IMR-90 (cell line): ENCODE results near the gene PPIL4. TPM values are rescaled to one million over a fixed set of nuclear protein-coding genes. Genes with fewer than 3 reads are reported as not detected.

Experiments used
- ATAC-seq: fragments of 200-7000 bp; cut with Tn5 transposase; 2 replicates; pipeline ENCODE4 v1.9.1; 2020; ENCODE audit warnings: low read depth, mild to moderate bottlenecking, moderate library complexity
- BruUV-seq: library from RNA; stranded (reverse); fragments of 400-500 nt; replicated peaks from 2 replicates; lab custom pipeline; 2021; lab: Mats Ljungman, UMichigan
- CTCF ChIA-PET: fragments of 300-600 bp; formaldehyde crosslinking; extraction: SDS; loops from one replicate; lab custom pipeline; 2021; ENCODE audit warnings: antibody characterized with exemption; lab: Yijun Ruan, JAX
- POLR2A ChIA-PET: fragments of 300-600 bp; sonication (Branson Sonifier 250); formaldehyde crosslinking; loops from one replicate; lab custom pipeline; 2022; ENCODE audit warnings: antibody characterized with exemption; ENCODE audit not compliant: unreplicated experiment; lab: Charles Lee
- DNase-seq: peaks from one replicate; pipeline ENCODE4 v3.0.0; 2013
- H2AFZ ChIP-seq: replicated peaks from 2 replicates; pipeline ENCODE3; 2013; ENCODE audit warnings: low read length, mild to moderate bottlenecking; ENCODE audit not compliant: poor library complexity
- H2AK5ac ChIP-seq: 2 replicates; pipeline ENCODE4 v1.6.1; 2013; ENCODE audit warnings: low read depth, low read length, inconsistent platforms
- H2AK9ac ChIP-seq: replicated peaks from 2 replicates; pipeline ENCODE3; 2013; ENCODE audit warnings: mild to moderate bottlenecking, low read depth, low read length, moderate library complexity; ENCODE audit not compliant: poor library complexity
- H2BK120ac ChIP-seq: 2 replicates; pipeline ENCODE4 v1.6.1; 2013; ENCODE audit warnings: low read depth, low read length, inconsistent platforms
- H2BK15ac ChIP-seq: 3 replicates; pipeline ENCODE4 v1.6.1; 2013; ENCODE audit warnings: low read depth, low read length, inconsistent platforms
- H2BK20ac ChIP-seq: 2 replicates; pipeline ENCODE4 v1.6.1; 2013; ENCODE audit warnings: low read depth, mild to moderate bottlenecking, inconsistent platforms, low read length, moderate library complexity
- H2BK5ac ChIP-seq: 2 replicates; pipeline ENCODE4 v1.6.1; 2013; ENCODE audit warnings: mild to moderate bottlenecking, low read depth, low read length, inconsistent platforms; ENCODE audit not compliant: poor library complexity, severe bottlenecking
- H3K14ac ChIP-seq: replicated peaks from 2 replicates; pipeline ENCODE4 v1.6.1; 2013; ENCODE audit warnings: low read depth, low read length, inconsistent platforms
- H3K18ac ChIP-seq: 2 replicates; pipeline ENCODE4 v1.6.1; 2013; ENCODE audit warnings: low read depth, low read length, control low read depth
- H3K23ac ChIP-seq: 2 replicates; pipeline ENCODE4 v1.6.1; 2013; ENCODE audit warnings: low read depth, low read length, inconsistent platforms
- H3K27ac ChIP-seq: 2 replicates; pipeline ENCODE4 v1.5.1; 2013; ENCODE audit warnings: mild to moderate bottlenecking, control low read depth, low read length; ENCODE audit not compliant: insufficient read depth
- H3K27me3 ChIP-seq: 2 replicates; pipeline ENCODE4 v1.6.1; 2013; ENCODE audit warnings: low read length; ENCODE audit not compliant: control insufficient read depth, insufficient read depth
- H3K36me3 ChIP-seq: 2 replicates; pipeline ENCODE4 v1.6.1; 2013; ENCODE audit warnings: low read length, mixed read lengths; ENCODE audit not compliant: control insufficient read depth, insufficient read depth
- H3K4ac ChIP-seq: 2 replicates; pipeline ENCODE4 v1.6.1; 2013; ENCODE audit warnings: low read depth, low read length, inconsistent platforms
- H3K4me1 ChIP-seq: 2 replicates; pipeline ENCODE4 v1.6.1; 2013; ENCODE audit warnings: low read length, mixed read lengths; ENCODE audit not compliant: control insufficient read depth, insufficient read depth
- H3K4me2 ChIP-seq: 2 replicates; pipeline ENCODE4 v1.6.1; 2013; ENCODE audit warnings: low read depth, mild to moderate bottlenecking, control low read depth, low read length, moderate library complexity
- H3K4me3 ChIP-seq: 2 replicates; pipeline ENCODE4 v1.5.1; 2013; ENCODE audit warnings: low read depth, mild to moderate bottlenecking, control low read depth, low read length, moderate library complexity; ENCODE audit not compliant: insufficient read depth
- H3K56ac ChIP-seq: 2 replicates; pipeline ENCODE4 v1.6.1; 2013; ENCODE audit warnings: low read length, inconsistent platforms; ENCODE audit not compliant: insufficient read depth; ENCODE audit errors: extremely low read depth
- H3K79me1 ChIP-seq, 2 experiments: 2 replicates each; pipeline ENCODE4 v1.6.1; 2013; ENCODE audit warnings: low read length in 2 of 2, inconsistent platforms in 1 of 2, low read depth in 1 of 2
- H3K9ac ChIP-seq: 2 replicates; pipeline ENCODE4 v1.6.1; 2013; ENCODE audit warnings: low read depth, low read length, control low read depth
- H3K9me1 ChIP-seq: 2 replicates; pipeline ENCODE4 v1.6.1; 2013; ENCODE audit warnings: low read length, inconsistent platforms; ENCODE audit not compliant: insufficient read depth
- H3K9me3 ChIP-seq: 2 replicates; pipeline ENCODE4 v1.6.1; 2013; ENCODE audit warnings: low read length; ENCODE audit not compliant: control insufficient read depth, insufficient read depth
- H4K20me1 ChIP-seq: 2 replicates; pipeline ENCODE4 v1.6.1; 2013; ENCODE audit warnings: low read length, inconsistent platforms; ENCODE audit not compliant: insufficient read depth
- H4K5ac ChIP-seq: 2 replicates; pipeline ENCODE4 v1.6.1; 2013; ENCODE audit warnings: mild to moderate bottlenecking, low read depth, low read length, control low read depth
- H4K8ac ChIP-seq, 2 experiments: 2 replicates each; pipeline ENCODE4 v1.6.1; 2013; ENCODE audit warnings: low read depth in 2 of 2, low read length in 2 of 2, control low read depth in 1 of 2, inconsistent platforms in 1 of 2
- H4K91ac ChIP-seq: 2 replicates; pipeline ENCODE4 v1.6.1; 2013; ENCODE audit warnings: low read depth, low read length, inconsistent platforms; ENCODE audit not compliant: insufficient read depth
- BHLHE40 ChIP-seq: fragments of 150-350 bp; IDR thresholded peaks from 2 replicates; pipeline ENCODE4 v1.6.1; 2016; ENCODE audit warnings: mild to moderate bottlenecking, low read depth, low read length
- CHD1 ChIP-seq: IDR thresholded peaks from 2 replicates; pipeline ENCODE4 v1.6.1; 2012; ENCODE audit warnings: low read depth, low read length, improper control_type of control experiment
- CTCF ChIP-seq: conservative IDR thresholded peaks from 2 replicates; pipeline ENCODE4 v1.5.1; 2012; ENCODE audit warnings: mild to moderate bottlenecking, low read depth, low read length, improper control_type of control experiment
- ELK1 ChIP-seq: fragments of 150-350 bp; IDR thresholded peaks from 2 replicates; pipeline ENCODE4 v1.6.1; 2016; ENCODE audit warnings: low read depth, mild to moderate bottlenecking, low read length, moderate library complexity, borderline replicate concordance
- MAFK ChIP-seq: IDR thresholded peaks from 2 replicates; pipeline ENCODE4 v1.6.1; 2012; ENCODE audit warnings: low read depth, low read length, improper control_type of control experiment
- MXI1 ChIP-seq: IDR thresholded peaks from 2 replicates; pipeline ENCODE4 v1.6.1; 2012; ENCODE audit warnings: low read depth, mild to moderate bottlenecking, low read length, moderate library complexity, borderline replicate concordance
- POLR2A ChIP-seq: IDR thresholded peaks from 2 replicates; pipeline ENCODE4 v1.6.1; 2012; ENCODE audit warnings: mild to moderate bottlenecking, low read depth, low read length
- RFX5 ChIP-seq: IDR thresholded peaks from 2 replicates; pipeline ENCODE4 v1.8.0; 2012; ENCODE audit warnings: low read depth, mild to moderate bottlenecking, low read length, moderate library complexity
- WGBS, 2 experiments: methylation state at CpG; one replicate each; pipeline versions ENCODE4 v1.1.5 to v1.1.7; 2013; ENCODE audit warnings: missing lambda C conversion rate in 2 of 2; ENCODE audit not compliant: insufficient read length in 1 of 2; ENCODE audit errors: extremely low coverage in 2 of 2; 5-methylcytosine and 5-hydroxymethylcytosine counted together
- dilution Hi-C: fragments of 300-500 bp; cut with HindIII; formaldehyde crosslinking; loops from one replicate; pipeline ENCODE4 v1.14.3; 2018; ENCODE audit warnings: low sequenced_read_pairs; ENCODE audit not compliant: unreplicated experiment
- in situ Hi-C: fragments of 300-500 bp; cut with MboI; formaldehyde crosslinking; loops from 3 replicates; pipeline ENCODE4 v1.14.3; 2019; ENCODE audit warnings: low sequenced_read_pairs, inconsistent platforms, mixed read lengths
- intact Hi-C: fragments of 100-400 bp; cut with micrococcal nuclease; formaldehyde crosslinking; loops from 2 replicates; pipeline ENCODE4 v1.10.0; 2022
- polyA plus RNA-seq, 3 experiments: library from polyadenylated mRNA; depleted of rRNA; stranded (reverse); fragments of >200 nt; gene quantifications; 2 replicates each; pipeline ENCODE4 v1.2.3, GENCODE V29; 2012; ENCODE audit warnings: low replicate concordance in 1 of 3
- total RNA-seq: library from RNA; depleted of rRNA; stranded (reverse); fragments of >200 nt; gene quantifications from 2 replicates; pipeline ENCODE4 v1.2.3, GENCODE V29; 2012

PPIL4 gene
- total and polyA plus RNA-seq, 2 of the 4 experiments (the other 2 are of a cell fraction), result 10.6 to 13.3 TPM

- Histone ChIP-seq H3K79me1 (no peaks in the 10 kb centered on the region), H2AFZ (no peak overlapping the region), H4K8ac (no peak overlapping the region), H3K36me3 (no peaks in the 10 kb centered on the region), H3K9me3 (no peaks in the 10 kb centered on the region), H3K9ac (no peak overlapping the region), H4K5ac (no peak overlapping the region), H2BK5ac (no peak overlapping the region), H3K23ac (no peak overlapping the region), H2BK15ac (no peak overlapping the region), H4K20me1 (no peaks in the 10 kb centered on the region), H2AK9ac (peak overlapping the region; percentile 85), H3K18ac (no peak overlapping the region), H3K27me3 (peaks cover 27% of the 10 kb centered on the region), H3K4me1 (no peaks in the 10 kb centered on the region), H2BK20ac (no peak overlapping the region), H3K27ac (no peak overlapping the region), H3K4me3 (no peak overlapping the region), H2AK5ac (no peak overlapping the region), H3K4me2 (no peak overlapping the region), H4K91ac (no peak overlapping the region), H2BK120ac (no peak overlapping the region), H3K56ac (no peak overlapping the region), H3K14ac (no peak overlapping the region), H3K9me1 (no peaks in the 10 kb centered on the region), H3K4ac (no peak overlapping the region)
- dilution Hi-C loops (no loop called here), in situ Hi-C loops (no loop called here), intact Hi-C loops (no loop called here)
- no peak for DNase-seq
- ChIA-PET POLR2A (no interaction called here), CTCF (no interaction called here)
- WGBS, 2 experiments, result no CpG with 5 or more reads among the region's 5 CpGs
- TF ChIP-seq MXI1 (no peak), MAFK (no peak), CTCF (no peak), BHLHE40 (no peak), POLR2A (no peak), CHD1 (no peak), RFX5 (no peak), ELK1 (no peak)
- ATAC-seq, result no peak
- BruUV-seq, result no TSS peak
Measured at GRCh38 chr6:149472241-149472640, 73.6 kb downstream of the PPIL4 start.
